GM21717 (cell line): ENCODE results near the gene NMB.

Experiments used
- ATAC-seq: cut with Tn5 transposase; IDR thresholded peaks from one replicate; pipeline ENCODE4 v1.9.1; 2021; ENCODE audit warnings: mild to moderate bottlenecking, moderate library complexity; ENCODE audit not compliant: unreplicated experiment

The NMB gene

GRCh38 chr15:84621358-84621979, 36.5 kb downstream of the NMB start:
- ATAC-seq, result no peak

GRCh38 chr15:84620626-84621025, 37.4 kb downstream of the NMB start:
- no peak for ATAC-seq

GRCh38 chr15:84616235-84616634, 41.8 kb downstream of the NMB start:
- ATAC-seq, result no peak

GRCh38 chr15:84611631-84612030, 46.4 kb downstream of the NMB start:
- no peak for ATAC-seq

GRCh38 chr15:84609818-84610525, 48.0 kb downstream of the NMB start:
- no peak for ATAC-seq

GRCh38 chr15:84608707-84609284, 49.2 kb downstream of the NMB start:
- no peak for ATAC-seq

GRCh38 chr15:84606653-84607120, 51.3 kb downstream of the NMB start:
- no peak for ATAC-seq

- ATAC-seq, result no peak
Observed at GRCh38 chr15:84605554-84605882, 52.5 kb downstream of the NMB start.
